Epithelial cell of proximal tubule (primary cell): ENCODE results near the gene C8B. TPM values are rescaled to one million over a fixed set of nuclear protein-coding genes. Genes with fewer than 3 reads are reported as not detected.

Experiments used
- DNase-seq: peaks from one replicate; pipeline ENCODE4 v3.0.0-alpha.2; 2011; ENCODE audit warnings: low read depth
- H3K4me3 ChIP-seq: 2 replicates; pipeline ENCODE4 v1.5.1; 2011; ENCODE audit warnings: low read depth, mild to moderate bottlenecking, low read length
- total RNA-seq: library from RNA; depleted of rRNA; stranded (reverse); fragments of >200 nt; gene quantifications from 2 replicates; pipeline ENCODE4 v1.2.3, GENCODE V29; 2015
- TF ChIP-seq, protein P1 (sequence below): conservative IDR thresholded peaks from 2 replicates; pipeline ENCODE4 v1.5.1; 2012; ENCODE audit warnings: low read depth, mild to moderate bottlenecking, low read length

C8B gene
- total RNA-seq, 1 donor from 2014 or later: not detected

DNA sequence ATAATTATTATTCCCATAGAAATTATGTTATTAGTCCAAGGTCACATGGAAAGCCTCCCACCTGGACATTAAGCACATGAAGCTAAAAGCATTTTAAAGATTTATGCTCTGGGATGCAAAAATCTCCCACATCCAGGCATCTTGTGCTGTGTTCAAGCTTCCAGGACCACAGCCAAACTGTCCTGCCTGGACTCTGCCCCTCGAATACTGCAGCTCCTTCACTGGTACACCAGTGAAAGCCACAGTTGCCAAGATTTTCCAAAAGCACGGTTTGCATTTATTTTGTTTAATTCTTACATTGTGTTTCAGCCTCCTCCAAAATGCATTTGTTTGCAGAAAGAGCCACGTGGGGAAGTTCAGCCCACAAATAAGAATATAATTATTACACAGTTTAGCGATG, 38.6 kb downstream of the C8B start:
- DNase-seq: no peak
- no peak overlapping the region for H3K4me3 ChIP-seq
- TF ChIP-seq, protein P1, sequence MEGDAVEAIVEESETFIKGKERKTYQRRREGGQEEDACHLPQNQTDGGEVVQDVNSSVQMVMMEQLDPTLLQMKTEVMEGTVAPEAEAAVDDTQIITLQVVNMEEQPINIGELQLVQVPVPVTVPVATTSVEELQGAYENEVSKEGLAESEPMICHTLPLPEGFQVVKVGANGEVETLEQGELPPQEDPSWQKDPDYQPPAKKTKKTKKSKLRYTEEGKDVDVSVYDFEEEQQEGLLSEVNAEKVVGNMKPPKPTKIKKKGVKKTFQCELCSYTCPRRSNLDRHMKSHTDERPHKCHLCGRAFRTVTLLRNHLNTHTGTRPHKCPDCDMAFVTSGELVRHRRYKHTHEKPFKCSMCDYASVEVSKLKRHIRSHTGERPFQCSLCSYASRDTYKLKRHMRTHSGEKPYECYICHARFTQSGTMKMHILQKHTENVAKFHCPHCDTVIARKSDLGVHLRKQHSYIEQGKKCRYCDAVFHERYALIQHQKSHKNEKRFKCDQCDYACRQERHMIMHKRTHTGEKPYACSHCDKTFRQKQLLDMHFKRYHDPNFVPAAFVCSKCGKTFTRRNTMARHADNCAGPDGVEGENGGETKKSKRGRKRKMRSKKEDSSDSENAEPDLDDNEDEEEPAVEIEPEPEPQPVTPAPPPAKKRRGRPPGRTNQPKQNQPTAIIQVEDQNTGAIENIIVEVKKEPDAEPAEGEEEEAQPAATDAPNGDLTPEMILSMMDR: no peak

DNA sequence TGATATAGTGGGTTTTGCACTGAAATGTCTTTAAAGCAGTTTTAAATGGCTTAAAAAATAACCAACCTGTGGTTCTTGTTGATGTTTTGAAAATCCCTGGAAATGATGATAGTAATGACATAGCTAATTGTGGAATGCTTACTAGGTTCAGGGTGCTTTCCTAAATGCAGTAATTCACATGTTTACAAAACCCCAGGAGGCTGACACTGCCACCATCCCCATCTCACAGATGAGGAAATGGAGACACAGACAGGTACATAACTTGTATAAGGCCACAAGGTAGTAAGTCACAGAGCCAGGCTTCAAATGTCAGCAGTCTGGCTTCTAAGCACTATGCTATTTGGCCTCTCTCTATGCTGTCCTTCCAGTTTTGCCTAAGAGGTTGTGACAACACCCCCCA, 40.6 kb downstream of the C8B start:
- H3K4me3 ChIP-seq: no peak overlapping the region
- TF ChIP-seq, protein P1: no peak
- no peak for DNase-seq

DNA sequence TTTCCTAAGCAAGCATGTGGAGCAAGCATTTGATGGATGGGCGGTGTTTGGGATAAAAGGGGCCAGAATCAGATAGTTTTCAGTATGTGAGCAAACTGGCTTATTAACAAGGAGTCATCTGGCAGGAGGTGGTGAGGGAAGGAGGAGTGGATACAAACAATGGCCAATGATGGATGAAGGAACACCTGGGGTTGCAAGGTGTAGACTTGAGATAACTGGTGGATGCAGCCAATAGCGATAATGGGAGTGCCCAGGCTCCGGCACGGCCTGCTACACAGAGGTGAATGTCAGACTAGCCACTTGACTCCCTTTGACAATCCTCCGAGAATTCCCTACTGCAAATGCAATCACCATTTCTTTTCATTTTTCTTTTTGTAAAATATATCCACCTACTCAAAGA, 41.7 kb downstream of the C8B start:
- TF ChIP-seq, protein P1: no peak
- DNase-seq: no peak
- H3K4me3 ChIP-seq: no peak overlapping the region

DNA sequence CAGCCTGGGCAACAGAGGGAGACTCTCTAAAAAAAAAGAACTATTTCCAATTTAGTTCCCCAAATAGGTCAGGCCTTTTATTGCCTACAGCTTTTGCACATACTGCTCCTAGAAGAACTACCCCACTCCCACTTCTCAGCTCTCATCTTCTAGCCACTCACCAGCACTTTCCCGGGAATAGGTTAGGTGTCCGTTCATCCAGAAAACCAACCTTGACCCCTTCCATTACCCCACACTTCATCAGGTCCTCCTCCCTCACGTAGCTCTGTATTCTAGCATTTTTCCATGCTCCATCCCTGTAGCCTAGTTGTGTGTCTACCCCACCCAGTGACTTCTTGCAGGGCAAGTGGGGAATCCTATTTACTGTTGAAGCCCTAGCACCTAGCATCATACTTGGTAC, 42.6 kb downstream of the C8B start:
- TF ChIP-seq, protein P1: no peak
- H3K4me3 ChIP-seq: no peak overlapping the region

DNA sequence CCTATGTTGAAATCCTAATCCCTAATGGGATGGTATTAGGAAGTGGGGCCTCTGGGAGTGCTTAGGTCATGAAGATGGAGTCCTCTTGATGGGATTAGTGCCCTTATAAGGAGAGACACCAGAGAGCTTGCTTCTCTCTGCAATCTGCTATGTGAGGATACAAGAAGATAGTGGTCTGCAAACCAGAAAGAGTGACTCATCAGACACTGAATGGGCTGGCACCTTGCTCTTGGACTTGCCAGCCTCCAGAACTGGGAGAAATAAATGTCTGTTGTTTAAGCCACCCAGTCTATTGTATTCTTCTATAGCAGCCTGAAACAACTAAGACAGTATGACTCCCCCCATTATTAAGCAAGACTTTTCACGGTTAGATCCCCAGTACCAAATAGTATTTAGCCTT, 43.3 kb downstream of the C8B start:
- TF ChIP-seq, protein P1: no peak
- H3K4me3 ChIP-seq: no peak overlapping the region
- DNase-seq: no peak

More for the DNA sequence above, 42.6 kb downstream of the C8B start:
- no peak for DNase-seq

DNA sequence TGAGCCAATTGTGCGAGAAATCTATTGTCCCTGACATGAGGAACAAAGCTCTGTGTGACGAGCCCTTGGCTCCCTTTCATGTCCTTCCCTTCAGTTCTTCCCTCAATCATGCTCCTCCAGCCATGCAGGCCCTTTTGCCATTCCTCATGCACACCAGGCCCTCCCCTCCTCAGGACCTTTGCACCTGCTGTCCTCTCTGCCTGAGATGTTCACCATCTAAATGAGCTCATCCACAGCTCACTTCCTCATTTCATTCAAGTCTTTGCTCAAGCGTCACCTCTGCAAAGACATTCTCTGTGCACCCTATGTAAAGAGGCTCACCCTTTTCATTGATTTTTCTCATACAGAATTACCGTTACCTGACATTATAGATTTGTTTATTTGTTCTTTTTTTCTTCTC, 43.7 kb downstream of the C8B start:
- TF ChIP-seq, protein P1: no peak
- DNase-seq: no peak
- no peak overlapping the region for H3K4me3 ChIP-seq

DNA sequence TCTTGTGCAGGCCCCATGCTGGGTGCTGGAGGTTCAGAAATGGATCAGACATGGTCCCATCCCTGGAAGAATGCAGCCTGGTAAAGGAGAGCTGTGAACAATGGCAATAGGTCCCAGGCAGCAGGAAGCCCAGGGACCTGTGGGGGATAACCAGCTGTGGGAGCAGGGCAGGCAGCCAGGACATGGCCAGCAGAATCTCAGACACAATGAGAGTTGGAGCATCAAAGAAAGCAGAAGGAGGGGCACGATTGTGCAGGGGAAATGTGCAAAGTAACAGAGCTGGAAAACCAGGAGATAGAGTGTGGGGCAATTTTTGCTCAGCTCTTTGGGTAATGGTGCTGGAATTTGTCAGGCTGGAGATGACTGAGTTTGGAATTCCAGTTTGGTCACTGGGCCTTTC, 44.3 kb downstream of the C8B start:
- DNase-seq: no peak
- TF ChIP-seq, protein P1: no peak
- H3K4me3 ChIP-seq: no peak overlapping the region
